ENCODE data around the gene ARHGAP44. TPM values are rescaled to one million over a fixed set of nuclear protein-coding genes. Genes with fewer than 3 reads are reported as not detected.

Gene ARHGAP44
- polyA plus RNA-seq, 1 donor from 2014 or later, result 5.9 TPM

DNA sequence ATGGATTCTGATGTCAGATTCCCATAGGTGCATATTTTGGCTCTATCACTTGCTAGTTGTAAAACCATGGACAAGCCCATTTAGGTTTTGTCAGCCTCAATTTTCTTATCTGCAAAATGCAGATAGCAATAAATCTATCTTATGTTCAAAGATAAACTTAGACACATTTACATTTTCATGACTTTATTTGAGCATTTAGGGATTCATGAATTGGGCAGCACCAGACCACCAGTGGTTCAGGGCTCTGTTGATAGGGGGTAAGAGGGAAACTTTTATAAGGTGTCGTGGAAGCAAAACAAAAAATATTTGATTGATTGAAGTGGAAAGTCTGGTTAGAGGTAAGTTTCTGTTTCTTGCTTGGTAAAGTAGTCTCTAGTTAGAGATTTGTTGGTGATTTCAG is 17.3 kb downstream of the ARHGAP44 start:
- no peak overlapping the region for H2AFZ ChIP-seq (ENCODE audit: low read depth, low read length)
- peaks cover 12% of the 10 kb centered on the region for H3K9me3 ChIP-seq (ENCODE audit: low read length)
- H3K36me3 ChIP-seq (ENCODE audit: insufficient read depth, low read length), result no peaks in the 10 kb centered on the region
- H3K79me2 ChIP-seq (replicated peaks; ENCODE audit: insufficient read depth, low read length), result no peaks in the 10 kb centered on the region
- H3K9ac ChIP-seq (ENCODE audit: low read length), result no peak overlapping the region
- no peak overlapping the region for H3K4me2 ChIP-seq (ENCODE audit: low read length)
- no peaks in the 10 kb centered on the region for H4K20me1 ChIP-seq (ENCODE audit: insufficient read depth)
- TF ChIP-seq, protein P1, sequence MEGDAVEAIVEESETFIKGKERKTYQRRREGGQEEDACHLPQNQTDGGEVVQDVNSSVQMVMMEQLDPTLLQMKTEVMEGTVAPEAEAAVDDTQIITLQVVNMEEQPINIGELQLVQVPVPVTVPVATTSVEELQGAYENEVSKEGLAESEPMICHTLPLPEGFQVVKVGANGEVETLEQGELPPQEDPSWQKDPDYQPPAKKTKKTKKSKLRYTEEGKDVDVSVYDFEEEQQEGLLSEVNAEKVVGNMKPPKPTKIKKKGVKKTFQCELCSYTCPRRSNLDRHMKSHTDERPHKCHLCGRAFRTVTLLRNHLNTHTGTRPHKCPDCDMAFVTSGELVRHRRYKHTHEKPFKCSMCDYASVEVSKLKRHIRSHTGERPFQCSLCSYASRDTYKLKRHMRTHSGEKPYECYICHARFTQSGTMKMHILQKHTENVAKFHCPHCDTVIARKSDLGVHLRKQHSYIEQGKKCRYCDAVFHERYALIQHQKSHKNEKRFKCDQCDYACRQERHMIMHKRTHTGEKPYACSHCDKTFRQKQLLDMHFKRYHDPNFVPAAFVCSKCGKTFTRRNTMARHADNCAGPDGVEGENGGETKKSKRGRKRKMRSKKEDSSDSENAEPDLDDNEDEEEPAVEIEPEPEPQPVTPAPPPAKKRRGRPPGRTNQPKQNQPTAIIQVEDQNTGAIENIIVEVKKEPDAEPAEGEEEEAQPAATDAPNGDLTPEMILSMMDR (IDR thresholded peaks at IDR 0.05; ENCODE audit: poor library complexity, severe bottlenecking), result no peak
- TF ChIP-seq POLR2AphosphoS5 (IDR thresholded peaks at IDR 0.05), result no peak
- no peak for TF ChIP-seq SMC3 (conservative IDR thresholded peaks at IDR 0.05; ENCODE audit: poor library complexity)
- TF ChIP-seq TAF1 (IDR thresholded peaks at IDR 0.05; ENCODE audit: low read depth), result no peak
- no peak for TF ChIP-seq REST (IDR thresholded peaks at IDR 0.05; ENCODE audit: borderline replicate concordance)
- no peak for TF ChIP-seq EZH2 (IDR thresholded peaks at IDR 0.05; ENCODE audit: borderline replicate concordance, insufficient read depth, low read length, poor library complexity, severe bottlenecking)
- TF ChIP-seq MXI1 (conservative IDR thresholded peaks at IDR 0.05; ENCODE audit: poor library complexity, severe bottlenecking), result no peak
- TF ChIP-seq RAD21 (conservative IDR thresholded peaks at IDR 0.05), result no peak
- TF ChIP-seq EP300 (conservative IDR thresholded peaks at IDR 0.05; ENCODE audit: poor library complexity, severe bottlenecking), result no peak
- H3F3A ChIP-seq (ENCODE audit: insufficient read depth, low read length, poor library complexity, severe bottlenecking), result no peaks in the 10 kb centered on the region
- H3K27ac ChIP-seq (ENCODE audit: low read length), result no peak overlapping the region
- no peaks in the 10 kb centered on the region for H3K9me2 ChIP-seq (ENCODE audit: insufficient read depth, low read length)
- H3K4me3 ChIP-seq (ENCODE audit: low read length), result no peak overlapping the region
- H3K27me3 ChIP-seq (ENCODE audit: insufficient read depth, low read depth, low read length), result no peaks in the 10 kb centered on the region

DNA sequence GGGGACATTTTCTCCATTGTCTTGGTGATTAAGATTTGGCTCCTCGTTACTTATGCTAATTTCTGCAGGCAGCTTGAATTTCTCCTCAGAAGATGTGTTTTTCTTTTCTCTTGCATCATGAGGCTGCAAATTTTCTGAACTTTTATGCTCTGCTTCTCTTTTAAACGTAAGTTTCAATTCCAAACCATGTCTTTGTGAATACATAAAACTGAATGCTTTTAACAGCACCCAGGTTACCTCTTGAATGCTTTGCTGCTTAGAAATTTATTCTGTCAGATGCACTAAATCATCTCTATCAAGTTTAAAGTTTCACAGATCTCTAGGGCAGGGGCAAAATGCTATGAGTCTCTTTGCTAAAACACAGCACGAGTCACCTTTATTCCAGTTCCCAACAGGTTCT is 19.4 kb downstream of the ARHGAP44 start:
- H3K4me3 ChIP-seq (ENCODE audit: low read length), result no peak overlapping the region
- no peak for TF ChIP-seq SMC3 (conservative IDR thresholded peaks at IDR 0.05; ENCODE audit: poor library complexity)
- TF ChIP-seq POLR2AphosphoS5 (IDR thresholded peaks at IDR 0.05), result no peak
- no peak for TF ChIP-seq RAD21 (conservative IDR thresholded peaks at IDR 0.05)
- TF ChIP-seq MXI1 (conservative IDR thresholded peaks at IDR 0.05; ENCODE audit: poor library complexity, severe bottlenecking), result no peak
- no peak for TF ChIP-seq TAF1 (IDR thresholded peaks at IDR 0.05; ENCODE audit: low read depth)
- no peak for TF ChIP-seq EZH2 (IDR thresholded peaks at IDR 0.05; ENCODE audit: borderline replicate concordance, insufficient read depth, low read length, poor library complexity, severe bottlenecking)
- no peak for TF ChIP-seq REST (IDR thresholded peaks at IDR 0.05; ENCODE audit: borderline replicate concordance)
- no peak for TF ChIP-seq EP300 (conservative IDR thresholded peaks at IDR 0.05; ENCODE audit: poor library complexity, severe bottlenecking)
- no peaks in the 10 kb centered on the region for H3K9me2 ChIP-seq (ENCODE audit: insufficient read depth, low read length)
- no peaks in the 10 kb centered on the region for H3K27me3 ChIP-seq (ENCODE audit: insufficient read depth, low read depth, low read length)
- no peak overlapping the region for H3K27ac ChIP-seq (ENCODE audit: low read length)
- no peaks in the 10 kb centered on the region for H4K20me1 ChIP-seq (ENCODE audit: insufficient read depth)
- H3K36me3 ChIP-seq (ENCODE audit: insufficient read depth, low read length), result no peaks in the 10 kb centered on the region
- H3K79me2 ChIP-seq (replicated peaks; ENCODE audit: insufficient read depth, low read length), result no peaks in the 10 kb centered on the region
- no peak overlapping the region for H3K4me2 ChIP-seq (ENCODE audit: low read length)
- H3K9ac ChIP-seq (ENCODE audit: low read length), result no peak overlapping the region
- no peaks in the 10 kb centered on the region for H3F3A ChIP-seq (ENCODE audit: insufficient read depth, low read length, poor library complexity, severe bottlenecking)
- H3K9me3 ChIP-seq (ENCODE audit: low read length), result peaks cover 12% of the 10 kb centered on the region
- H2AFZ ChIP-seq (ENCODE audit: low read depth, low read length), result no peak overlapping the region
